HepG2 (cell line): ENCODE data around the gene SRSF2. TPM values are rescaled to one million over a fixed set of nuclear protein-coding genes. Genes with fewer than 3 reads are reported as not detected.

Experiments used
- BCL6 ChIP-seq: IDR thresholded peaks from 2 replicates; pipeline ENCODE4 v1.6.1; 2016; ENCODE audit warnings: missing genetic modification reagents, missing compliant biosample characterization
- ERF ChIP-seq: IDR thresholded peaks from 2 replicates; pipeline ENCODE4 v1.6.1; 2018; ENCODE audit warnings: missing biosample characterization, missing genetic modification reagents
- IRF9 ChIP-seq: sonication (generic); formaldehyde crosslinking; IDR thresholded peaks from 2 replicates; pipeline ENCODE4 v1.8.0; 2022; ENCODE audit warnings: missing genetic modification reagents, mild to moderate bottlenecking, borderline replicate concordance
- JUN ChIP-seq: sonication (generic); formaldehyde crosslinking; IDR thresholded peaks from 2 replicates; pipeline ENCODE4 v1.4.0; 2020; ENCODE audit warnings: mild to moderate bottlenecking, missing genetic modification reagents
- JUND ChIP-seq: sonication (generic); formaldehyde crosslinking; IDR thresholded peaks from 2 replicates; pipeline ENCODE4 v1.8.0; 2022; ENCODE audit warnings: mild to moderate bottlenecking, missing genetic modification reagents
- KLF11 ChIP-seq: IDR thresholded peaks from 2 replicates; pipeline ENCODE4 v1.6.1; 2016; ENCODE audit warnings: missing compliant biosample characterization
- LRRFIP1 ChIP-seq: sonication (generic); formaldehyde crosslinking; conservative IDR thresholded peaks from 2 replicates; pipeline ENCODE4 v1.4.0; 2020; ENCODE audit warnings: missing genetic modification reagents
- MLLT10 ChIP-seq: sonication (generic); formaldehyde crosslinking; IDR thresholded peaks from 2 replicates; pipeline ENCODE4 v1.4.0; 2020; ENCODE audit warnings: missing genetic modification reagents
- NBN ChIP-seq: fragments of 450-650 bp; conservative IDR thresholded peaks from 2 replicates; pipeline ENCODE4 v1.6.1; 2017
- RARA ChIP-seq: IDR thresholded peaks from 2 replicates; pipeline ENCODE4 v1.6.1; 2016; ENCODE audit warnings: missing genetic modification reagents, missing compliant biosample characterization
- RBAK ChIP-seq: sonication (generic); formaldehyde crosslinking; IDR thresholded peaks from 2 replicates; pipeline ENCODE4 v1.5.1; 2020; ENCODE audit warnings: mild to moderate bottlenecking, missing genetic modification reagents
- RFX5 ChIP-seq: IDR thresholded peaks from 2 replicates; pipeline ENCODE4 v1.6.1; 2011; ENCODE audit warnings: low read depth, low read length, improper control_type of control experiment
- TP53 ChIP-seq: sonication (generic); formaldehyde crosslinking; conservative IDR thresholded peaks from 2 replicates; pipeline ENCODE4 v1.4.0; 2020; ENCODE audit warnings: missing genetic modification reagents
- U2AF1 ChIP-seq: fragments of 200-400 bp; formaldehyde crosslinking; optimal IDR thresholded peaks from 2 replicates; pipeline ENCODE3; 2017; ENCODE audit warnings: mild to moderate bottlenecking, low read depth, low read length
- ZMYM4 ChIP-seq: sonication (generic); formaldehyde crosslinking; IDR thresholded peaks from 2 replicates; pipeline ENCODE4 v1.8.1; 2023; ENCODE audit warnings: mild to moderate bottlenecking, missing genetic modification reagents
- ZNF367 ChIP-seq: sonication (generic); formaldehyde crosslinking; IDR thresholded peaks from 2 replicates; pipeline ENCODE4 v1.4.0; 2020; ENCODE audit warnings: missing genetic modification reagents, borderline replicate concordance
- ZNF431 ChIP-seq: sonication (generic); formaldehyde crosslinking; IDR thresholded peaks from 2 replicates; pipeline ENCODE4 v1.9.0; 2022; ENCODE audit warnings: missing genetic modification reagents, low read depth, mild to moderate bottlenecking, borderline replicate concordance
- ZNF547 ChIP-seq: sonication (generic); formaldehyde crosslinking; IDR thresholded peaks from 2 replicates; pipeline ENCODE4 v1.5.1; 2020; ENCODE audit warnings: mild to moderate bottlenecking, missing genetic modification reagents
- ZNF569 ChIP-seq: sonication (generic); formaldehyde crosslinking; IDR thresholded peaks from 2 replicates; pipeline ENCODE4 v1.5.0; 2020; ENCODE audit warnings: mild to moderate bottlenecking, missing genetic modification reagents, moderate library complexity, borderline replicate concordance
- ZNF678 ChIP-seq: sonication (generic); formaldehyde crosslinking; IDR thresholded peaks from 2 replicates; pipeline ENCODE4 v1.4.0; 2020; ENCODE audit warnings: mild to moderate bottlenecking, missing genetic modification reagents
- ZNF839 ChIP-seq: sonication (generic); formaldehyde crosslinking; IDR thresholded peaks from 2 replicates; pipeline ENCODE4 v1.4.0; 2020; ENCODE audit warnings: missing genetic modification reagents, mild to moderate bottlenecking, borderline replicate concordance
- polyA plus RNA-seq, 8 experiments: library from polyadenylated mRNA; depleted of rRNA in 3 of 8; stranded (reverse) in 7 of 8; unstranded in 1 of 8; fragments of >200 nt; fragmentation: Illumina TruSeq in 4 of 8; extraction: Trizol in 4 of 8; gene quantifications; 2 replicates each; pipeline versions ENCODE4 v1.2.1 to v1.2.3, GENCODE V29; 2011 to 2016; ENCODE audit warnings: low read depth in 4 of 8, missing spikeins in 1 of 8, mixed read lengths in 1 of 8; ENCODE audit not compliant: insufficient read depth in 1 of 8
- total RNA-seq, 5 experiments: library from RNA; depleted of rRNA; stranded (reverse); fragments of >200 nt; fragmentation: Illumina TruSeq; extraction: Trizol; gene quantifications; 2 replicates each; pipeline ENCODE4 v1.2.3, GENCODE V29; 2016; ENCODE audit warnings: low read depth in 1 of 5
- TF ChIP-seq, protein P1 (sequence below): sonication (generic); formaldehyde crosslinking; IDR thresholded peaks from 2 replicates; pipeline ENCODE4 v1.8.0; 2022; ENCODE audit warnings: missing genetic modification reagents, mild to moderate bottlenecking, moderate library complexity, borderline replicate concordance
- TF ChIP-seq, protein P2 (sequence below): sonication (generic); formaldehyde crosslinking; IDR thresholded peaks from 2 replicates; pipeline ENCODE4 v1.4.0; 2020; ENCODE audit warnings: missing genetic modification reagents

Gene SRSF2
- total and polyA plus RNA-seq, 2 of the 13 experiments (the other 11 are each of a cell fraction or from before 2014, with no cell fraction given) = 306 to 319 TPM

DNA sequence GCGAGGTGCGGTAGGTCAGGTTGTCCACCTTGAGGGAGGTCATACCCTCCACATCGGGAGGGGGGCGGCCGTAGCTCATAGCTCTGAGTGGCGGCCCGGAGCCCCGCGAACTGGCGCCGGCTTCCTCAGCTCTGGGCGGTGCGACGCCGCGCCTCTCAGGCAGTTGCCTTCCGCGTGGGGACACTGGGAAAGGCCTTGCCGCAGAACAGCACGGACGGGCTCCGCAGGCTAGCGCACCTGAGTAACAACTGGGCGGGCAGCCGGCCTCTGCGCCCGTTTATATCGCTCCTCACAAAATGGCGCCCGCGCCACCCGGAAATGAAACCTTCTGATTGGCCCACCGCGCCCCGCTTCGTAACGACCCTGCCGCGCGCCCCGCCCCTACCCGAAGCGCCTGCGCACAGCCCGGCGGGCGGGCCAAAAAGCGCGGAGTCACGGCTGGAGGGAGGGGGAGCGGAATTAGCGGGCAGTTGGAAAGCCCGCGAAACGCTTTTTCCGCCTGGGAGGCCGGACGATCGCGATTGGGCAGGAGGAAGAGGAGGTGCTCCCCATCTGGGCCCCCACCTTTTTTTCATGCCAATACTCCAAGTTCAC is at the start of gene SRSF2 (continued):
- peak; percentile 93; the same call in 1 of the 2 replicates for TF ChIP-seq IRF9 (CRISPR knock-in tag)
- peak; percentile 98 for TF ChIP-seq MLLT10
- peak; percentile 99 for TF ChIP-seq U2AF1
- peak; percentile 88; the same call in 1 of the 2 replicates for TF ChIP-seq ZNF839 (CRISPR knock-in tag)
- TF ChIP-seq BCL6 (CRISPR knock-in tag) = peak; percentile 65; the same call in 1 of the 2 replicates
- TF ChIP-seq RFX5 = no peak; the same call in 1 of the 2 replicates
- TF ChIP-seq JUND = peak; percentile 79; the same call in 1 of the 2 replicates
- TF ChIP-seq ERF = peak; percentile 76
- TF ChIP-seq ZNF367 (CRISPR knock-in tag) = peak; percentile 95
- peak; percentile 74 for TF ChIP-seq RARA
- TF ChIP-seq, protein P1, sequence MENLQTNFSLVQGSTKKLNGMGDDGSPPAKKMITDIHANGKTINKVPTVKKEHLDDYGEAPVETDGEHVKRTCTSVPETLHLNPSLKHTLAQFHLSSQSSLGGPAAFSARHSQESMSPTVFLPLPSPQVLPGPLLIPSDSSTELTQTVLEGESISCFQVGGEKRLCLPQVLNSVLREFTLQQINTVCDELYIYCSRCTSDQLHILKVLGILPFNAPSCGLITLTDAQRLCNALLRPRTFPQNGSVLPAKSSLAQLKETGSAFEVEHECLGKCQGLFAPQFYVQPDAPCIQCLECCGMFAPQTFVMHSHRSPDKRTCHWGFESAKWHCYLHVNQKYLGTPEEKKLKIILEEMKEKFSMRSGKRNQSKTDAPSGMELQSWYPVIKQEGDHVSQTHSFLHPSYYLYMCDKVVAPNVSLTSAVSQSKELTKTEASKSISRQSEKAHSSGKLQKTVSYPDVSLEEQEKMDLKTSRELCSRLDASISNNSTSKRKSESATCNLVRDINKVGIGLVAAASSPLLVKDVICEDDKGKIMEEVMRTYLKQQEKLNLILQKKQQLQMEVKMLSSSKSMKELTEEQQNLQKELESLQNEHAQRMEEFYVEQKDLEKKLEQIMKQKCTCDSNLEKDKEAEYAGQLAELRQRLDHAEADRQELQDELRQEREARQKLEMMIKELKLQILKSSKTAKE (CRISPR knock-in tag) = peak; percentile 13; the same call in 1 of the 2 replicates
- TF ChIP-seq NBN = no peak
- TF ChIP-seq ZNF547 (CRISPR knock-in tag) = peak; percentile 67; the same call in 1 of the 2 replicates
- TF ChIP-seq ZNF569 = peak; percentile 73
- peak; percentile 90; the same call in 1 of the 2 replicates for TF ChIP-seq TP53
- TF ChIP-seq, protein P2, sequence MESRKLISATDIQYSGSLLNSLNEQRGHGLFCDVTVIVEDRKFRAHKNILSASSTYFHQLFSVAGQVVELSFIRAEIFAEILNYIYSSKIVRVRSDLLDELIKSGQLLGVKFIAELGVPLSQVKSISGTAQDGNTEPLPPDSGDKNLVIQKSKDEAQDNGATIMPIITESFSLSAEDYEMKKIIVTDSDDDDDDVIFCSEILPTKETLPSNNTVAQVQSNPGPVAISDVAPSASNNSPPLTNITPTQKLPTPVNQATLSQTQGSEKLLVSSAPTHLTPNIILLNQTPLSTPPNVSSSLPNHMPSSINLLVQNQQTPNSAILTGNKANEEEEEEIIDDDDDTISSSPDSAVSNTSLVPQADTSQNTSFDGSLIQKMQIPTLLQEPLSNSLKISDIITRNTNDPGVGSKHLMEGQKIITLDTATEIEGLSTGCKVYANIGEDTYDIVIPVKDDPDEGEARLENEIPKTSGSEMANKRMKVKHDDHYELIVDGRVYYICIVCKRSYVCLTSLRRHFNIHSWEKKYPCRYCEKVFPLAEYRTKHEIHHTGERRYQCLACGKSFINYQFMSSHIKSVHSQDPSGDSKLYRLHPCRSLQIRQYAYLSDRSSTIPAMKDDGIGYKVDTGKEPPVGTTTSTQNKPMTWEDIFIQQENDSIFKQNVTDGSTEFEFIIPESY (CRISPR knock-in tag) = peak; percentile 46; the same call in 1 of the 2 replicates
- no peak for TF ChIP-seq LRRFIP1 (CRISPR knock-in tag)
- TF ChIP-seq ZNF431 (CRISPR knock-in tag) = peak; percentile 96
- TF ChIP-seq ZMYM4 (CRISPR knock-in tag) = peak; percentile 94
- TF ChIP-seq KLF11 (CRISPR knock-in tag) = peak; percentile 94
- TF ChIP-seq JUN = no peak; the same call in 1 of the 2 replicates
- peak; percentile 36; the same call in 1 of the 2 replicates for TF ChIP-seq RBAK
- TF ChIP-seq ZNF678 (CRISPR knock-in tag) = peak; percentile 76
